ENCODE results near the gene TVP23C.

- peak in 1 of 2 donors; percentile 20 for TF ChIP-seq POLR2A (IDR thresholded peaks at IDR 0.05)
- TF ChIP-seq, protein P1, sequence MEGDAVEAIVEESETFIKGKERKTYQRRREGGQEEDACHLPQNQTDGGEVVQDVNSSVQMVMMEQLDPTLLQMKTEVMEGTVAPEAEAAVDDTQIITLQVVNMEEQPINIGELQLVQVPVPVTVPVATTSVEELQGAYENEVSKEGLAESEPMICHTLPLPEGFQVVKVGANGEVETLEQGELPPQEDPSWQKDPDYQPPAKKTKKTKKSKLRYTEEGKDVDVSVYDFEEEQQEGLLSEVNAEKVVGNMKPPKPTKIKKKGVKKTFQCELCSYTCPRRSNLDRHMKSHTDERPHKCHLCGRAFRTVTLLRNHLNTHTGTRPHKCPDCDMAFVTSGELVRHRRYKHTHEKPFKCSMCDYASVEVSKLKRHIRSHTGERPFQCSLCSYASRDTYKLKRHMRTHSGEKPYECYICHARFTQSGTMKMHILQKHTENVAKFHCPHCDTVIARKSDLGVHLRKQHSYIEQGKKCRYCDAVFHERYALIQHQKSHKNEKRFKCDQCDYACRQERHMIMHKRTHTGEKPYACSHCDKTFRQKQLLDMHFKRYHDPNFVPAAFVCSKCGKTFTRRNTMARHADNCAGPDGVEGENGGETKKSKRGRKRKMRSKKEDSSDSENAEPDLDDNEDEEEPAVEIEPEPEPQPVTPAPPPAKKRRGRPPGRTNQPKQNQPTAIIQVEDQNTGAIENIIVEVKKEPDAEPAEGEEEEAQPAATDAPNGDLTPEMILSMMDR (IDR thresholded peaks at IDR 0.05) = peak; percentile 87 to 93 (median 92)
Measured at GRCh38 chr17:15502369-15503112, 60.7 kb downstream of the TVP23C start.

All from uterus (tissue), 2 donors.